ENCODE data around the gene SGMS2.

SGMS2 gene

GRCh38 chr4:107831140-107831539 is 6.4 kb downstream of the SGMS2 start:
- DNase-seq = no peak

- DNase-seq = no peak
Observed at GRCh38 chr4:107832275-107832807, 7.6 kb downstream of the SGMS2 start.

GRCh38 chr4:107834241-107834794 is 9.6 kb downstream of the SGMS2 start:
- no peak for DNase-seq

GRCh38 chr4:107835406-107835805 is 10.7 kb downstream of the SGMS2 start:
- DNase-seq = no peak

- DNase-seq = no peak
Observed at GRCh38 chr4:107837317-107837716, 12.6 kb downstream of the SGMS2 start.

- DNase-seq = no peak
Observed at GRCh38 chr4:107837776-107838618, 13.3 kb downstream of the SGMS2 start.

- DNase-seq = no peak
Observed at GRCh38 chr4:107838861-107839565, 14.3 kb downstream of the SGMS2 start.

GRCh38 chr4:107843391-107843790 is 18.7 kb downstream of the SGMS2 start:
- no peak for DNase-seq

GRCh38 chr4:107845681-107846080 is 20.9 kb downstream of the SGMS2 start:
- no peak for DNase-seq

GRCh38 chr4:107850438-107850837 is 25.7 kb downstream of the SGMS2 start:
- no peak for DNase-seq

GRCh38 chr4:107853444-107854355 is 29.0 kb downstream of the SGMS2 start:
- DNase-seq = no peak

GRCh38 chr4:107854356-107855022 is 29.8 kb downstream of the SGMS2 start:
- no peak for DNase-seq

- DNase-seq = no peak
Observed at GRCh38 chr4:107855723-107856122, 31.0 kb downstream of the SGMS2 start.

- DNase-seq = no peak
Observed at GRCh38 chr4:107856901-107857300, 32.2 kb downstream of the SGMS2 start.

GRCh38 chr4:107857741-107858140 is 33.0 kb downstream of the SGMS2 start:
- no peak for DNase-seq

- no peak for DNase-seq
Observed at GRCh38 chr4:107858158-107858742, 33.5 kb downstream of the SGMS2 start.

- DNase-seq = no peak
Observed at GRCh38 chr4:107862658-107863057, 37.9 kb downstream of the SGMS2 start.

- no peak for DNase-seq
Observed at GRCh38 chr4:107863416-107863815, 38.7 kb downstream of the SGMS2 start.

GRCh38 chr4:107863850-107864371 is 39.2 kb downstream of the SGMS2 start:
- DNase-seq = no peak

- no peak for DNase-seq
Observed at GRCh38 chr4:107866726-107867125, 42.0 kb downstream of the SGMS2 start.

- DNase-seq = no peak
Observed at GRCh38 chr4:107870236-107870635, 45.5 kb downstream of the SGMS2 start.
